ENCODE data around the gene ADCY7. TPM values are rescaled to one million over a fixed set of nuclear protein-coding genes. Genes with fewer than 3 reads are reported as not detected.

Gene ADCY7
- total RNA-seq, 1 experiment from 2014 or later, result 4.0 TPM

GRCh38 chr16:50263940-50264929 lies 2.1 kb upstream of the ADCY7 start:
- peaks cover 0 to 2% of the 10 kb centered on the region in 2 experiments; a peak in 1 of 5 replicates for H3K9me3 Mint-ChIP-seq
- Histone ChIP-seq H2BK20ac (ENCODE audit: low read depth, low read length, poor library complexity, severe bottlenecking) (no peak overlapping the region), H2AFZ (ENCODE audit: low read length) (no peak overlapping the region)

More at GRCh38 chr16:50263940-50264929, 2.1 kb upstream of the ADCY7 start:
- TF ChIP-seq CTCF (conservative IDR thresholded peaks at IDR 0.05), result no peak
- no peak overlapping the region for H3K4me2 ChIP-seq (ENCODE audit: insufficient read depth, insufficient read length, low read length)
- no peak overlapping the region for H2BK12ac ChIP-seq (ENCODE audit: insufficient read length, low read depth, low read length)
- H3K27ac ChIP-seq (ENCODE audit: insufficient read length, low read depth, low read length), result no peak overlapping the region
- H3K23ac ChIP-seq (ENCODE audit: insufficient read length, low read depth, low read length), result no peak overlapping the region
- no peak overlapping the region for H3K18ac ChIP-seq (ENCODE audit: insufficient read length, low read depth, low read length)
- H3K27me3 ChIP-seq (ENCODE audit: insufficient read depth, low read length), result no peaks in the 10 kb centered on the region
- no peak overlapping the region for H4K8ac ChIP-seq (replicated peaks; ENCODE audit: insufficient read length, low read depth, low read length)
- H3K79me2 ChIP-seq (ENCODE audit: insufficient read depth, low read length), result no peaks in the 10 kb centered on the region
- no peak overlapping the region for H3K14ac ChIP-seq (ENCODE audit: insufficient read depth, low read length)
- no peak overlapping the region for H3T11ph ChIP-seq (ENCODE audit: low read length)
- Mint-ChIP-seq H3K4me1 (peaks cover 15 to 37% of the 10 kb centered on the region in 2 experiments), H3K36me3 (ENCODE audit: insufficient read depth in 1 of 3, low read depth in 3 of 3) (no peaks in the 10 kb centered on the region), H3K4me3 (no peak overlapping the region), H3K27me3 (ENCODE audit: low read depth) (peaks cover 3% of the 10 kb centered on the region; the same call in 1 of the 2 replicates), H3K27ac (no peak overlapping the region)
- H4K20me1 ChIP-seq (ENCODE audit: control insufficient read depth, insufficient read depth, insufficient read length), result no peaks in the 10 kb centered on the region
- H2AK5ac ChIP-seq (ENCODE audit: insufficient read length, low read length), result no peak overlapping the region
- no peak overlapping the region for H4K91ac ChIP-seq (ENCODE audit: insufficient read length, low read depth, low read length)
- no peak overlapping the region for H2BK120ac ChIP-seq (ENCODE audit: low read depth, low read length, poor library complexity, severe bottlenecking)
- H3K56ac ChIP-seq (ENCODE audit: insufficient read length, low read depth, low read length), result no peak overlapping the region
- H2BK5ac ChIP-seq (ENCODE audit: insufficient read length, low read length), result no peak overlapping the region
- no CpG with 5 or more reads among the region's 8 CpGs for WGBS (ENCODE audit: extremely low coverage, insufficient read length, low lambda C conversion rate)
- H3K9ac ChIP-seq (ENCODE audit: extremely low read depth, insufficient read length, low read length), result no peak overlapping the region
- H4K5ac ChIP-seq (ENCODE audit: insufficient read length, low read depth, low read length), result no peak overlapping the region
- H3K79me1 ChIP-seq (ENCODE audit: insufficient read depth, low read depth, low read length, poor library complexity, severe bottlenecking), result no peaks in the 10 kb centered on the region
- no peak for DNase-seq
- no peak overlapping the region for H2BK15ac ChIP-seq (ENCODE audit: low read depth, low read length)
- H3K4ac ChIP-seq (ENCODE audit: low read depth, low read length), result no peak overlapping the region
- no peaks in the 10 kb centered on the region for H3K9me3 ChIP-seq (ENCODE audit: control insufficient read depth, low read depth, low read length)
- H3K23me2 ChIP-seq (ENCODE audit: insufficient read length, low read depth, low read length, poor library complexity, severe bottlenecking), result no peaks in the 10 kb centered on the region
- peaks cover 2% of the 10 kb centered on the region; the same call in 1 of the 2 replicates for H3K4me1 ChIP-seq (ENCODE audit: insufficient read depth, low read length)

Data from H9 (cell line).